ENCODE measurements around the gene ANTXRL.

- no peak for TF ChIP-seq POLR2AphosphoS5 (IDR thresholded peaks at IDR 0.05; ENCODE audit: low read depth)
- no peak for TF ChIP-seq CTCF (conservative IDR thresholded peaks at IDR 0.05; ENCODE audit: low read depth in 2 of 2)
- TF ChIP-seq EZH2 (IDR thresholded peaks at IDR 0.05; ENCODE audit: low read depth, unreplicated experiment), result no peak
- no peak for TF ChIP-seq REST (IDR thresholded peaks at IDR 0.05; ENCODE audit: unreplicated experiment)
- no peak for TF ChIP-seq EZH2phosphoT487 (IDR thresholded peaks at IDR 0.05; ENCODE audit: unreplicated experiment)
- no peak for TF ChIP-seq STAT1 (IDR thresholded peaks at IDR 0.05; ENCODE audit: unreplicated experiment)
- TF ChIP-seq CREB1 (CRISPR knock-in tag; IDR thresholded peaks at IDR 0.05; ENCODE audit: low read depth), result no peak
- TF ChIP-seq NANOG (IDR thresholded peaks at IDR 0.05; ENCODE audit: borderline replicate concordance), result no peak
- TF ChIP-seq ZNF331 (CRISPR knock-in tag; IDR thresholded peaks at IDR 0.05; ENCODE audit: low read depth), result no peak
- no peak for TF ChIP-seq ZNF462 (CRISPR knock-in tag; IDR thresholded peaks at IDR 0.05)
- TF ChIP-seq JUNB (IDR thresholded peaks at IDR 0.05; ENCODE audit: unreplicated experiment), result no peak
- no peak for TF ChIP-seq ZNF114 (CRISPR knock-in tag; IDR thresholded peaks at IDR 0.05)
- no peak for TF ChIP-seq ETS1 (IDR thresholded peaks at IDR 0.05)
These were observed 26.2 kb downstream of the ANTXRL start for GRCh38 chr10:46312953-46313352.

Data from GM23338 (cell line).